ENCODE measurements around the gene MAPKAP1.

MAPKAP1 gene

GRCh38 chr9:125399666-125400065, 307.3 kb downstream of the MAPKAP1 start:
- Histone ChIP-seq H3K9ac (ENCODE audit: low read depth, low read length) (no peak overlapping the region), H3K79me2 (ENCODE audit: insufficient read depth, low read length) (no peaks in the 10 kb centered on the region), H3K4me2 (ENCODE audit: insufficient read depth, low read length) (no peak overlapping the region), H3K9me3 (ENCODE audit: insufficient read depth, low read length, severe bottlenecking) (no peaks in the 10 kb centered on the region), H4K20me1 (ENCODE audit: insufficient read depth, low read length) (no peaks in the 10 kb centered on the region), H3K4me3 (ENCODE audit: low read depth in 1 of 2, low read length in 2 of 2) (no peak overlapping the region), H3K4me1 (ENCODE audit: insufficient read depth, low read length) (no peaks in the 10 kb centered on the region), H3K36me3 (ENCODE audit: insufficient read depth, low read length) (no peaks in the 10 kb centered on the region), H2AFZ (ENCODE audit: low read depth, low read length) (no peak overlapping the region), H3K27me3 (ENCODE audit: insufficient read depth, low read length, poor library complexity) (no peaks in the 10 kb centered on the region), H3K27ac (ENCODE audit: low read length) (no peak overlapping the region)
- no peak for DNase-seq
- ATAC-seq (ENCODE audit: insufficient read depth, low read depth) = no peak
- no peak for TF ChIP-seq CTCF (IDR thresholded peaks at IDR 0.05; ENCODE audit: borderline replicate concordance, extremely low read depth, low read length, poor library complexity, severe bottlenecking)
- TF ChIP-seq EZH2 (IDR thresholded peaks at IDR 0.05; ENCODE audit: borderline replicate concordance, low read depth, low read length, severe bottlenecking) = no peak

- DNase-seq (no peak), ATAC-seq (ENCODE audit: insufficient read depth, low read depth) (no peak)
- H3K4me2 ChIP-seq (ENCODE audit: insufficient read depth, low read length) = no peak overlapping the region
- H2AFZ ChIP-seq (ENCODE audit: low read depth, low read length) = no peak overlapping the region
- H3K4me3 ChIP-seq (ENCODE audit: low read depth in 1 of 2, low read length in 2 of 2) = no peak overlapping the region
- H3K4me1 ChIP-seq (ENCODE audit: insufficient read depth, low read length) = no peaks in the 10 kb centered on the region
- H3K27me3 ChIP-seq (ENCODE audit: insufficient read depth, low read length, poor library complexity) = no peaks in the 10 kb centered on the region
- H3K36me3 ChIP-seq (ENCODE audit: insufficient read depth, low read length) = no peaks in the 10 kb centered on the region
- no peak overlapping the region for H3K9ac ChIP-seq (ENCODE audit: low read depth, low read length)
- no peaks in the 10 kb centered on the region for H3K79me2 ChIP-seq (ENCODE audit: insufficient read depth, low read length)
- no peaks in the 10 kb centered on the region for H3K9me3 ChIP-seq (ENCODE audit: insufficient read depth, low read length, severe bottlenecking)
- TF ChIP-seq CTCF (IDR thresholded peaks at IDR 0.05; ENCODE audit: borderline replicate concordance, extremely low read depth, low read length, poor library complexity, severe bottlenecking) = no peak
- TF ChIP-seq EZH2 (IDR thresholded peaks at IDR 0.05; ENCODE audit: borderline replicate concordance, low read depth, low read length, severe bottlenecking) = no peak
- no peak overlapping the region for H3K27ac ChIP-seq (ENCODE audit: low read length)
- no peaks in the 10 kb centered on the region for H4K20me1 ChIP-seq (ENCODE audit: insufficient read depth, low read length)
Measured at GRCh38 chr9:125399165-125399564, 307.8 kb downstream of the MAPKAP1 start.

GRCh38 chr9:125398243-125398642, 308.8 kb downstream of the MAPKAP1 start:
- Histone ChIP-seq H3K4me1 (ENCODE audit: insufficient read depth, low read length) (no peaks in the 10 kb centered on the region), H3K4me2 (ENCODE audit: insufficient read depth, low read length) (no peak overlapping the region), H3K9ac (ENCODE audit: low read depth, low read length) (no peak overlapping the region), H3K9me3 (ENCODE audit: insufficient read depth, low read length, severe bottlenecking) (no peaks in the 10 kb centered on the region), H3K79me2 (ENCODE audit: insufficient read depth, low read length) (no peaks in the 10 kb centered on the region), H4K20me1 (ENCODE audit: insufficient read depth, low read length) (no peaks in the 10 kb centered on the region), H2AFZ (ENCODE audit: low read depth, low read length) (no peak overlapping the region), H3K27me3 (ENCODE audit: insufficient read depth, low read length, poor library complexity) (no peaks in the 10 kb centered on the region), H3K27ac (ENCODE audit: low read length) (no peak overlapping the region), H3K36me3 (ENCODE audit: insufficient read depth, low read length) (no peaks in the 10 kb centered on the region), H3K4me3 (ENCODE audit: low read depth in 1 of 2, low read length in 2 of 2) (no peak overlapping the region)
- DNase-seq = no peak
- no peak for ATAC-seq (ENCODE audit: insufficient read depth, low read depth)
- TF ChIP-seq CTCF (IDR thresholded peaks at IDR 0.05; ENCODE audit: borderline replicate concordance, extremely low read depth, low read length, poor library complexity, severe bottlenecking) (no peak), EZH2 (IDR thresholded peaks at IDR 0.05; ENCODE audit: borderline replicate concordance, low read depth, low read length, severe bottlenecking) (no peak)

- no peak overlapping the region for H3K4me3 ChIP-seq (ENCODE audit: low read depth in 1 of 2, low read length in 2 of 2)
- no peak overlapping the region for H3K27ac ChIP-seq (ENCODE audit: low read length)
- H3K27me3 ChIP-seq (ENCODE audit: insufficient read depth, low read length, poor library complexity) = no peaks in the 10 kb centered on the region
- H3K36me3 ChIP-seq (ENCODE audit: insufficient read depth, low read length) = no peaks in the 10 kb centered on the region
- H3K4me2 ChIP-seq (ENCODE audit: insufficient read depth, low read length) = no peak overlapping the region
- TF ChIP-seq CTCF (IDR thresholded peaks at IDR 0.05; ENCODE audit: borderline replicate concordance, extremely low read depth, low read length, poor library complexity, severe bottlenecking) (no peak), EZH2 (IDR thresholded peaks at IDR 0.05; ENCODE audit: borderline replicate concordance, low read depth, low read length, severe bottlenecking) (no peak)
- H3K79me2 ChIP-seq (ENCODE audit: insufficient read depth, low read length) = no peaks in the 10 kb centered on the region
- no peak overlapping the region for H3K9ac ChIP-seq (ENCODE audit: low read depth, low read length)
- DNase-seq = no peak
- H3K9me3 ChIP-seq (ENCODE audit: insufficient read depth, low read length, severe bottlenecking) = no peaks in the 10 kb centered on the region
- H2AFZ ChIP-seq (ENCODE audit: low read depth, low read length) = no peak overlapping the region
- no peaks in the 10 kb centered on the region for H4K20me1 ChIP-seq (ENCODE audit: insufficient read depth, low read length)
- H3K4me1 ChIP-seq (ENCODE audit: insufficient read depth, low read length) = no peaks in the 10 kb centered on the region
- no peak for ATAC-seq (ENCODE audit: insufficient read depth, low read depth)
Measured at GRCh38 chr9:125397736-125398135, 309.3 kb downstream of the MAPKAP1 start.

Measured in DND-41 (cell line).